NT2/D1 (cell line): ENCODE data around the gene ENC1.

Experiments used
- DNase-seq: peaks from one replicate; pipeline ENCODE4 v3.0.0-alpha.2; 2011; ENCODE audit warnings: low read depth, low spot score
- H3K27me3 ChIP-seq: 2 replicates; pipeline ENCODE4 v1.6.0; 2011; ENCODE audit warnings: mild to moderate bottlenecking; ENCODE audit not compliant: insufficient read length, insufficient read depth
- H3K36me3 ChIP-seq: 2 replicates; pipeline ENCODE4 v1.6.1; 2011; ENCODE audit warnings: mild to moderate bottlenecking, low read length, mixed read lengths; ENCODE audit not compliant: insufficient read depth, insufficient read length
- H3K4me1 ChIP-seq: 2 replicates; pipeline ENCODE4 v1.5.1; 2011; ENCODE audit not compliant: insufficient read depth, insufficient read length
- H3K4me3 ChIP-seq: 2 replicates; pipeline ENCODE4 v1.5.1; 2011; ENCODE audit warnings: low read depth; ENCODE audit not compliant: insufficient read length
- H3K9ac ChIP-seq: 2 replicates; pipeline ENCODE4 v1.6.0; 2011; ENCODE audit warnings: low read depth; ENCODE audit not compliant: insufficient read length
- H3K9me3 ChIP-seq: 2 replicates; pipeline ENCODE4 v1.5.1; 2011; ENCODE audit warnings: mild to moderate bottlenecking, low read length; ENCODE audit not compliant: insufficient read depth
- SUZ12 ChIP-seq: IDR thresholded peaks from 2 replicates; pipeline ENCODE4 v1.6.1; 2011; ENCODE audit not compliant: insufficient read length, insufficient read depth; ENCODE audit errors: extremely low read depth
- YY1 ChIP-seq: IDR thresholded peaks from 2 replicates; pipeline ENCODE4 v1.6.1; 2011; ENCODE audit not compliant: insufficient read length, insufficient read depth
- ZNF274 ChIP-seq: IDR thresholded peaks from 2 replicates; pipeline ENCODE4 v1.6.1; 2011; ENCODE audit warnings: mild to moderate bottlenecking, low read depth, low read length

The ENC1 gene

GRCh38 chr5:74616236-74617146, 24.0 kb downstream of the ENC1 start:
- no peak for TF ChIP-seq YY1
- no peak for TF ChIP-seq SUZ12
- TF ChIP-seq ZNF274, result no peak
- Histone ChIP-seq H3K4me3 (no peak overlapping the region), H3K27me3 (no peaks in the 10 kb centered on the region), H3K9ac (no peak overlapping the region), H3K9me3 (peaks cover 4% of the 10 kb centered on the region; the same call in 1 of the 2 replicates), H3K36me3 (no peaks in the 10 kb centered on the region), H3K4me1 (no peaks in the 10 kb centered on the region)
- no peak for DNase-seq

GRCh38 chr5:74613283-74613682, 27.2 kb downstream of the ENC1 start:
- Histone ChIP-seq H3K27me3 (no peaks in the 10 kb centered on the region), H3K36me3 (no peaks in the 10 kb centered on the region), H3K4me3 (no peak overlapping the region), H3K9ac (no peak overlapping the region), H3K4me1 (no peaks in the 10 kb centered on the region), H3K9me3 (no peaks in the 10 kb centered on the region)
- no peak for DNase-seq
- TF ChIP-seq SUZ12 (no peak), YY1 (no peak), ZNF274 (no peak)

GRCh38 chr5:74612045-74612444, 28.5 kb downstream of the ENC1 start:
- TF ChIP-seq SUZ12 (no peak), YY1 (no peak), ZNF274 (no peak)
- no peak for DNase-seq
- no peaks in the 10 kb centered on the region for H3K27me3 ChIP-seq

GRCh38 chr5:74608736-74609601, 31.6 kb downstream of the ENC1 start:
- Histone ChIP-seq H3K4me3 (no peak overlapping the region), H3K27me3 (no peaks in the 10 kb centered on the region), H3K9me3 (no peaks in the 10 kb centered on the region), H3K9ac (no peak overlapping the region), H3K4me1 (no peaks in the 10 kb centered on the region), H3K36me3 (no peaks in the 10 kb centered on the region)
- TF ChIP-seq ZNF274 (no peak), YY1 (no peak), SUZ12 (no peak)
- DNase-seq, result no peak

More at GRCh38 chr5:74612045-74612444, 28.5 kb downstream of the ENC1 start:
- Histone ChIP-seq H3K36me3 (no peaks in the 10 kb centered on the region), H3K4me1 (no peaks in the 10 kb centered on the region), H3K9me3 (no peaks in the 10 kb centered on the region), H3K9ac (no peak overlapping the region), H3K4me3 (no peak overlapping the region)

GRCh38 chr5:74605759-74606158, 34.8 kb downstream of the ENC1 start:
- TF ChIP-seq ZNF274 (no peak), YY1 (no peak), SUZ12 (no peak)
- Histone ChIP-seq H3K9me3 (no peaks in the 10 kb centered on the region), H3K36me3 (no peaks in the 10 kb centered on the region), H3K27me3 (no peaks in the 10 kb centered on the region), H3K9ac (no peak overlapping the region), H3K4me3 (no peak overlapping the region), H3K4me1 (no peaks in the 10 kb centered on the region)
- no peak for DNase-seq

DNA sequence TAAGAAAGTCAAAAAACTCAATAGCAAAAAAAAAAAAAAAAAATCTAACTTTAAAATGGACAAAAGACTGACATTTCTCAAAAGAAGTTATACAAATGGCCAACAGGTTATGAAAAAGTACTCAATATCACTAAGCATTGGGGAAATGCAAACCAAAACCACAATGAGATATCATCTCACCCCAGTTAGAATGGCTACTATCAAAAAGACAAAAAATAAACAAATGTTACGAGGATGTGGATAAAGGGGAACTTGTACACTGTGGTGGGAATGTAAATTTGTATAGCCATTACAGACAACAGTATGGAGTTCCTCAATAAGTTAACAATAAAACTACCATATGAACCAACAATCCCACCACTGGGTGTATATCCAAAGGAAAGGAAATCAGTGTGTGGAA, 37.2 kb downstream of the ENC1 start:
- H3K27me3 ChIP-seq, result no peaks in the 10 kb centered on the region
- H3K9me3 ChIP-seq, result no peaks in the 10 kb centered on the region
- TF ChIP-seq ZNF274 (no peak), SUZ12 (no peak), YY1 (no peak)
- H3K4me3 ChIP-seq, result no peak overlapping the region
- no peak for DNase-seq
- H3K9ac ChIP-seq, result no peak overlapping the region
- no peaks in the 10 kb centered on the region for H3K4me1 ChIP-seq
- H3K36me3 ChIP-seq, result no peaks in the 10 kb centered on the region

- no peak for TF ChIP-seq YY1
- TF ChIP-seq ZNF274, result no peak
- Histone ChIP-seq H3K9me3 (no peaks in the 10 kb centered on the region), H3K9ac (no peak overlapping the region), H3K27me3 (no peaks in the 10 kb centered on the region), H3K4me1 (peaks cover 3% of the 10 kb centered on the region), H3K36me3 (no peaks in the 10 kb centered on the region), H3K4me3 (no peak overlapping the region)
- no peak for DNase-seq
These were observed 41.4 kb downstream of the ENC1 start for GRCh38 chr5:74599148-74599547.
